Measurements from ENCODE around the gene KLHL3.

The KLHL3 gene

DNA sequence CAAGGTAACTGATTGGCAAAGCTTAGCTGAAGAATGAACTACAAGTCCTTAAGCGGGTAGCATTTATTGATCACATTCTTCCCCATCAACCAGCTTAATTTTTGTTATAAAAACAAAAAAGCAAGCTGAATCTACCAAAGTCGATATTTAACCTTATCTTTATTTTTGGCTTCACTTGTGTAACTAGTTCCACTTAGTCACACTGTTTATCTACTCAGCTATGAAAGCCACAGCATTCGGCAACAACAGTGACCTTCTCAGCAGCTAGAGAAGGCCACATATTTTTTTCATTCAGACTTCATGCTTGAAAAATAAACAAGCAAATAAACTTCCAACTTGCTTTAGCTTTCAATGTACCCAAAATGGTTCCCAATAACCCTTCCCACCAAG is 69.4 kb downstream of the KLHL3 start:
- ChIA-PET CTCF (interaction anchor here (0.7 to 25.5 kb wide), 3 partner anchors 11 to 75 kb away, joined by 3 to 738 read pairs (median 13); partner anchors contain the start of gene KLHL3), POLR2A (no interaction called here)
- no peak overlapping the region for H3K4me3 ChIP-seq (ENCODE audit: low read depth, low read length)
- TF ChIP-seq, protein P1, sequence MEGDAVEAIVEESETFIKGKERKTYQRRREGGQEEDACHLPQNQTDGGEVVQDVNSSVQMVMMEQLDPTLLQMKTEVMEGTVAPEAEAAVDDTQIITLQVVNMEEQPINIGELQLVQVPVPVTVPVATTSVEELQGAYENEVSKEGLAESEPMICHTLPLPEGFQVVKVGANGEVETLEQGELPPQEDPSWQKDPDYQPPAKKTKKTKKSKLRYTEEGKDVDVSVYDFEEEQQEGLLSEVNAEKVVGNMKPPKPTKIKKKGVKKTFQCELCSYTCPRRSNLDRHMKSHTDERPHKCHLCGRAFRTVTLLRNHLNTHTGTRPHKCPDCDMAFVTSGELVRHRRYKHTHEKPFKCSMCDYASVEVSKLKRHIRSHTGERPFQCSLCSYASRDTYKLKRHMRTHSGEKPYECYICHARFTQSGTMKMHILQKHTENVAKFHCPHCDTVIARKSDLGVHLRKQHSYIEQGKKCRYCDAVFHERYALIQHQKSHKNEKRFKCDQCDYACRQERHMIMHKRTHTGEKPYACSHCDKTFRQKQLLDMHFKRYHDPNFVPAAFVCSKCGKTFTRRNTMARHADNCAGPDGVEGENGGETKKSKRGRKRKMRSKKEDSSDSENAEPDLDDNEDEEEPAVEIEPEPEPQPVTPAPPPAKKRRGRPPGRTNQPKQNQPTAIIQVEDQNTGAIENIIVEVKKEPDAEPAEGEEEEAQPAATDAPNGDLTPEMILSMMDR (IDR thresholded peaks at IDR 0.05; ENCODE audit: insufficient read depth, low read length, missing control alignments), result no peak
- DNase-seq (ENCODE audit: low read depth, low spot score), result no peak

DNA sequence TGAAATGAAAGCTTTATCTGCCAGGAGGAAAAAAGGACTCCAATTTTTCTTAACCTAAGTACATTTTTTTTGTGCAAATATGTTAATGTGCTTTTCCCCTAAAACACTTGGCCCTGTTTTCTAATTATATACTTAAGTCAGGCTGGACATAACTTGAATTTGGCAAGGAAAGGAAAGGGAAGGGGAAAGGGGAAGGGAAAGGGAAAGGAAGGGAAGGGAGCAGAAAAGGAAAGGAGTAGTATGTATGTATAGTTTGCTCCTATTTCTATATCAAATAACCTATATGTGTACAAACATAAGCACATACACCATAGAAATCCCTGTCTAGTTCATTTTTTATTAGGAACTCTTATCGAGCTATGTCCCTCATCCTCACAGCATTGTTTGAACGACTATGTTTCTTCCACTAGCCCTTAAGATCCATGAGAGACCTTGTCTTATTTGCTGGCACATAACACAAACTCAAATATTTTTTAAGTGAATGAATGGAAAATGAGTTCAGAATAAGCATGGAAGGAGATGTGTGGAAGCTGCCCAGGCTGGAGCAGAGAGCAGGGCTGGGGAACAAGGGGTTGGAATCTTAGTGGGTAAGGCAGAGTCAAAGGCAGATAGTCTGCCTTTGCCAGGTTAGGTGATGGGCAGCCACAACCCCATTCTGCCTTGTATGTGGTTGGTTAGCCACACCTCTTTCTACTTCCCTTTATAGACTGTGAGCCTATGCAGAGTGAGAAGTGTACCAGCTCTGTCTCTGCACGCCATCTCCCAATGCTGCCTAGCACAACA is 70.0 kb downstream of the KLHL3 start:
- no peak overlapping the region for H3K4me3 ChIP-seq (ENCODE audit: low read depth, low read length)
- POLR2A ChIA-PET, result no interaction called here
- CTCF ChIA-PET, result interaction anchor here (0.7 to 25.5 kb wide), 3 partner anchors 11 to 75 kb away, joined by 3 to 738 read pairs (median 13); partner anchors contain the start of gene KLHL3
- no peak for DNase-seq (ENCODE audit: low read depth, low spot score)
- TF ChIP-seq, protein P1 (IDR thresholded peaks at IDR 0.05; ENCODE audit: insufficient read depth, low read length, missing control alignments), result no peak

DNA sequence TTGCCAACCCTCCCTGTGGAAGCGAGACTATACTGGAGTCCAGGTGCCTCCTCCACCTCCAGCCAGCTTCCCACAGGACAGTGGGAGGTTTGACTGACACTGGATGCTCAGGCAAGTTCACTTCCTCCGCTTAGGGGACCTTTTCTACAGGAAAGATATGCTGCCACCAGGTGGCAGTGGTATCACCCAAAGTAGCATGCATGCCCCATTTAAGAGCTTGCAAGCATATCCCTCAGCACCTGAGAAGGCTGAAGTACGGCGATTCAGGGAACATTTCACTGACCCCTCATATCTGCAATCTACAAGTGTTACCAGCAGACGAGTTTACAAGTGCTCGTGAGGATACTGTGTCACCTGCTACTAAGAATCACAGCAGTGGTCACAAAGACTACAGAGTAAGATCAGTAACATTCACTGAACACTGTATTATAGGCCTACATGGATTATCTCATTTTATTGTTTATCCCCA is 75.5 kb downstream of the KLHL3 start:
- peak; percentile 24 for DNase-seq (ENCODE audit: low read depth, low spot score)
- POLR2A ChIA-PET, result no interaction called here
- CTCF ChIA-PET, result interaction anchor here (0.6 to 25.5 kb wide), 33 partner anchors 10 to 479 kb away, joined by 3 to 738 read pairs (median 8); partner anchors contain the start of genes KLHL3 and NME5
- H3K4me3 ChIP-seq (ENCODE audit: low read depth, low read length), result no peak overlapping the region
- TF ChIP-seq, protein P1 (IDR thresholded peaks at IDR 0.05; ENCODE audit: insufficient read depth, low read length, missing control alignments), result peak; percentile 77

DNA sequence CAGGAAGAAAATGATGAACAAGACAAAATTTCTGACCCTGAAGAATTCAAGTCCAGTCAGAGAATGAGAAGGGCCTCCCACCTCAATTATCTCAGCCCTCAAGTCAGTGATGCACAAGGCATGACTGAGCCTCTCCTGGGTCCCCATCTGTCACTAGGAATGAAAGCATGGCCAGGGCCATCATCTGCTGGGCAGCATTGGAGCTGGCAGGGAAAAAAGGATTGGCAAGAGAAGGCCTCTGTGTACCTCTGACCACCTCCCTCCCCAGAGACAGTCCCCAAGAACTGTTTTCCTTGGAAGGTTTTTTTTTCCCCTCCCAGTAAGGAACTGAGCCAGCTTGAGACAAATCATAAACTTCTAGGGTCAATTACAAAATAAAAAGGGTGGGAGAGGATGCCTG is 76.7 kb downstream of the KLHL3 start:
- ChIA-PET POLR2A (no interaction called here), CTCF (interaction anchor here (1.4 to 25.5 kb wide), 17 partner anchors 8 to 474 kb away, joined by 4 to 738 read pairs (median 25); partner anchors contain the start of gene KLHL3)
- no peak for DNase-seq (ENCODE audit: low read depth, low spot score)
- TF ChIP-seq, protein P1 (IDR thresholded peaks at IDR 0.05; ENCODE audit: insufficient read depth, low read length, missing control alignments), result no peak
- no peak overlapping the region for H3K4me3 ChIP-seq (ENCODE audit: low read depth, low read length)

DNA sequence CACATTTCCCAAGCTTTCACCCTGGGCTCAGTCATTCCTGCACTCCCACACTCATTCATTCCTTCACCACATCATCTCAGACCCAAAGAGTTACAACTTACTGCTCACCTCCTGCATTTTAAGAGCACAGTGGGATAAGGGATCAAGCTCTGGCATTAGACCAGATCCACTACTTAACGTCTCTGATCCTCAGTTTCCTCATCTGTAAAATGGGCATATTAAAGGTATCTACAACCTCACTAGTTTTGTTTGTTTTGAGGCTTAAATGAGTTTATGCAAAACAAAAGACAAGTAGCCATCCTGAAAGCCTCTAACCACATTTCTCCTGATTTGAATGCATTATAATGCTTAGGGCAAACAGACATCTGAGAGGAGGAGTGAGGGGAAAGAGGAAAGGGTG is 77.6 kb downstream of the KLHL3 start:
- TF ChIP-seq, protein P1 (IDR thresholded peaks at IDR 0.05; ENCODE audit: insufficient read depth, low read length, missing control alignments), result no peak
- no peak for DNase-seq (ENCODE audit: low read depth, low spot score)
- ChIA-PET CTCF (interaction anchor here (0.6 to 25.5 kb wide), 13 partner anchors 8 to 548 kb away, joined by 3 to 738 read pairs (median 22); partner anchors contain the start of gene KLHL3), POLR2A (no interaction called here)
- no peak overlapping the region for H3K4me3 ChIP-seq (ENCODE audit: low read depth, low read length)

DNA sequence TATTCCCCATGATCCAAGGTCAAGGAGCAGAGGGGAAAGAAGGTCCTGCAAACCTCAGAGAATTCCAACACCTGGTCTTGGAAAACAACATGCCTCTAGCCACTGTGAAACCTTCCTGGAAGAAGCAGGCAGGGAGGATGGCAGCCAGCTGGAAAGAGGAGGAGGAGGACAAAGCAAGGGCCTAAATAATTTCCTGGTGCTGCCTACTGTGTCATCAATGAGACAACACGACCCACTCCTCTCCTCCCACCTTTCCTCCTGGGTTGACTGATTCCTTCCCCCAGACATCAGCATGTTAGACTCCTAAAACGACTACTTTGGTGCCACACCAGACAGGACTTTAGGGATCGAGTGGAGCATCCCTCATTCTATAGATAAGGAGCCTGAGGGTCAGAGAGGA is 78.8 kb downstream of the KLHL3 start:
- POLR2A ChIA-PET, result no interaction called here
- CTCF ChIA-PET, result interaction anchor here (2.4 to 25.5 kb wide), 3 partner anchors 14 to 84 kb away, joined by 12 to 738 read pairs (median 86); partner anchors contain the start of gene KLHL3
- no peak overlapping the region for H3K4me3 ChIP-seq (ENCODE audit: low read depth, low read length)
- TF ChIP-seq, protein P1 (IDR thresholded peaks at IDR 0.05; ENCODE audit: insufficient read depth, low read length, missing control alignments), result no peak
- DNase-seq (ENCODE audit: low read depth, low spot score), result no peak
